8988T (cell line): Measurements from ENCODE around the gene ABHD12B.
"Not testable (repeated sequence)": the region's sequence is repeated elsewhere in the genome, so short reads cannot be mapped to it uniquely, and the experiment has no call there.

Source experiments
- DNase-seq: peaks from one replicate; pipeline ENCODE4 v3.0.0; 2011

Gene ABHD12B

DNA sequence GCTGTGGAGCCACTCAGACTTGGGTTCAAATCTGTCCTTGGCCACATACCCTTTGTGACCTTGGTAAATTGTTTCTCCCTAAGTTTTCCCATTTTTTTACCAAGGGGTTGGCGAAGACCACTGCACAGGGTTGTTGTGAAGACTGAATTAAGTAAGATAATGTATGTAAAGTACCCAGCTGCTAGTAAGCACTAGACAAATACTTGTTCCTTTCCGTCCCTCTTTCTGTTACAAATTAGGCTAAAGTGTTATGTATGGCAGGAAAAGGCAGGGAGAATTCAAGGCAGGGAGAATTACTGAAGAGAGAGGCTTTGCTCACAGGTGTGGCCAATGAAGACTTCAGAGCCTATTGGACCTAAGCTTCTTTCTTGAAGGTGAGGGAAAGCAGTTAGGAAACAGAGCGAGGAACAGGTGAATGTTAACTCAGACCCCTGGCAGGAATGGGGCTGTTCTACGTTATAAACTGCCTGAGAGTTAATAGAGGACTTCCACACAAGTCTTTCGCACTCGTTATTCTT is 25.9 kb downstream of the ABHD12B start:
- DNase-seq = no peak

GRCh38 chr14:50901361-50901760 is 29.5 kb downstream of the ABHD12B start:
- DNase-seq = no peak

- DNase-seq = no peak
Measured at GRCh38 chr14:50904719-50905118, 32.9 kb downstream of the ABHD12B start.

DNA sequence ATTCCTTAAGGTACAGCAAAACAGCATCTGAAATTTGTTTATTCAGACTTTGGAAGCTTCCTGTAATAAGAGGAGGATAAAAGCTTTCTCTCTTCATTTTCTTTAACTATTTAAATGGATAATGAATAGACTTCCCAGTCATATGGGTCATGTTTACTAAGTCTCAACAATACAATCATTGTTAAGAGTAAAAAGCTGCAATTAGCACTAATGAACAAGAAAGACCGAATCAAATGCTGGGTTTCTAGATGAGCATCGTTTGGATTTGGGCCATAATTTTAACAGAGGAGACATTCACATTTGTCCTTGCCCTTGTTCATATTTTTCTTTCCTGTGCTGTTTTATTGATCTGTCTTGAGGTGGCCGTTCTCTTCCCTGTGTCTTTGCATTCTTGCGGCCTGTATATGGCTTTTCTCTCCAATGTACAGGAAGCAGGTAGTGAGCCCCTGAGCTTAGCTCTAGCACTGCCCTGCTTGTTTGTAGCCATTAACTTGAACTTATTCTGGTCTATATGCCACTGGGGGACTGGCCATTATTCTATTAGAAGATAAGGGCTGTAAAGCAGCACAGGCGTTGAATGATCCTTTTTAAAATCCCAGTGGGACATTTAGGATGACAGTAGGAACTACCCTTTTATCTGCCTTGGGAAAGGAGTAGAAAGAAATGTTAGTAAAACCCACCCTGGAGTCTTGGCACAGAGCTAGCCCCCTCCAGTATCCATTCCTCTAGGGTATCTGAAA is 34.6 kb downstream of the ABHD12B start:
- no peak for DNase-seq

- DNase-seq = no peak
Measured at GRCh38 chr14:50910495-50911420, 38.9 kb downstream of the ABHD12B start.

DNA sequence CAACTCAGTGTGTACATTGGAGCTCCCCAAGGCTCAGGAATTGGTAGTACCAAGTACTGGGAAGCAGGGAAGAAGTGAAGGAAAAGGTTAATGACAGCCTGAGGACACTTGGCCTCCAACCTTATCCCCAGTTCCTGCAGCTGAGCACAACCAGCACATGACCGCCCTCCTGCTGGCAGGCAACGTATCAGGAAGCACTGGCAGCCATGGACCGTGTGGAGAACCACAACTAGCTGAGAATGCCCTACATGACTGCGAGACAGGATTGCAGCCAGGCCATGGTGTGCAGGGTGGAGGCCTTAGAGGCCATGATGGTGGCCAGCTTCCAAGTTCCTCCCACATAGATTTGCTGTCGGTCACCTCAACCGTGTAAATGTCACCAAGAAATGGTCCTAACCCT is 45.6 kb downstream of the ABHD12B start:
- DNase-seq = no peak

DNA sequence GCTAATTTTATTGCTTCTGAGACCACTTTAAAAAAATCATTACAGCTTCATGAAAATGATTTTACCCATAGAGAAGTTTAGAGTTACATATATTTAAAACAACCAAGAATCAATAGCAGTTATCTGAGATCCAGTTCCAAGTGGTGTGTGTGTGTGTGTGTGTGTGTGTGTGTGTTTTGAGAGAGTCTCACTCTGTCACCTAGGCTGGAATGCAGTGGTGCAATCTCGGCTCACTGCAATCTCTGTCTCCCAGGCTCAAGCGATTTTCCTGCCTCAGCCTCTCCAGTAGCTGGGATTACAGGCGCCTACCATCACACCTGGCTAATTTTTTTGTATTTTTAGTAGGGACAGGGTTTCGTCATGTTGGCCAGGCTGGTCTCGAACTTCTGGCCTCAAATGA is 47.7 kb downstream of the ABHD12B start:
- DNase-seq = not testable (repeated sequence)

GRCh38 chr14:50920482-50921230 is 48.8 kb downstream of the ABHD12B start:
- DNase-seq = no peak

DNA sequence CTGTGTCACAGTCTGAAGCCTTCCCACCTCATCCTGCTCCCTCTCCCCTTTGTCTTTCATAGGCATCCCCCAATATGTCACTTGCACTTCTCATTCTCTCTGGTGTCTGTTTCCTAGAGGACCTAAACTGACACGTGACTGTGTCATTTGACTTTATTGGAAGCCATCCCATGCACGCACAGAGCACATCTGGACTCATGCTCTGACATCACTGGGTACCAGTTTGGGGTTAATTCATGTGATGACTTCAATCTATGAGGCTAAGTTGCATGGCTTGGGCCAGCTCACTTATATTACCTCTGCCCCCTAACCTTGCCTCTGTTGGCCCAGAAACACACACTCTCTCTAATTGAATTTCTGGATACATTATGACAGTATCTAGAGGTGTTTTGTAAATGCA is 51.0 kb downstream of the ABHD12B start:
- DNase-seq = no peak

DNA sequence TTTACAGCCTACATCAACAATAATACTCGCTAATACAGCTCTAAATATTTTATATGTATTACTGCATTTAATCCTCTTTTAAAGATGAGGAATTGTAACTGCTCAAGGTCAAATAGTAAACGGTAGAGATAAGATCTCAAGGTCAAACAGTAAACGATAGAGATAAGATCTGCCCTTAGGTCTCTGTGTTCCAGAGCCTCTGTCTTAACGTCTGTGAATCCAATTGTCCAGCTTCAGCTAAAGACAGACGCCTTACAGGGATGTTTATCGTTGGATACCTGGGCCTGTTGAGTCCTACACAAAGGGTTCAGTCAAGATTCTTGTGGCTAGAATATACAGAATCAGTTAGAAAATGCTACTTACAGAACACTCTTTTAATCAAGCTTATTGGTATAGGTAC is 52.4 kb downstream of the ABHD12B start:
- no peak for DNase-seq

DNA sequence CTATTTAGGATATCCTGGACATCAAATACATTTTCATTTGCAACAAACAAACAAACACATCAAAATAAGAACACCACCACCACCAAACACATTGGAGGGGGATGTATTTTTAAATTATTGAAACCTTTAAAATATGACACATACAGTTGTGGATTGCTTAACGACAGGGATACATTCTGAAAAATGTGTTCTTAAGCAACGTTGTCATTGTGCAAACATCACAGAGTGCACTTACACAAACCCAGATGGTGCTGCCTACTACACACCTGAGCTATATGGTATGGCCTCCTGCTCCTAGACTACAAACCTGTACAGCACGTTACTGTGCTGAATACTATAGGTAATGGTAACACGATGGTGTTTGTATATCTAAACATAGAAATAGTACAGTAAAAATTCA is 53.0 kb downstream of the ABHD12B start:
- DNase-seq = no peak

DNA sequence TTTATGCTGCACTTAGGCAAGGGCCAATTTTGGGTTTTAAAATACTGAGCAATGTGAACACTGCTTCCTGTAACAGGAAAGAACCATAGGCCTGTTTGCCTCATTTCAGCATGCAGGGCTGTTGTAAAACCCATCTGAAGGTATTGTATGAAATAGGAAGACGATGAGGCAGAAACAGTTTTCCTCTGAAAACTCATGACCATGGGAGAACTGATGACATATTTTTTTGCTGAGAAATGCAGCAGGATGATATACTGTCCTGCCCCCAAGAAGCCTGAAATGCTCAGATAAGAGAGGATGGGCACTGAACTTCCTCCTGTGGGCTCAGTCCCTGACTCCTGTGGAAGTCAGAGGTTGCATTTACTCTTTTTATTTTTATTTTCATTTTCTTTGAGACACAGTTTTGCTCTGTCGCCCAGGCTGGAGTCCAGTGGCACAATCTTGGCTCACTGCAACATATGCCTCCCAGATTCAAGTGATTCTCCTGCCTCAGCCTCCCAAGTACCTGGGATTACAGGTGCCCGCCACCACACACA is 55.1 kb downstream of the ABHD12B start:
- no peak for DNase-seq

- no peak for DNase-seq
Measured at GRCh38 chr14:50928002-50928635, 56.3 kb downstream of the ABHD12B start.

- no peak for DNase-seq
Measured at GRCh38 chr14:50929506-50929905, 57.7 kb downstream of the ABHD12B start.

- no peak for DNase-seq
Measured at GRCh38 chr14:50931559-50931958, 59.7 kb downstream of the ABHD12B start.

- no peak for DNase-seq
Measured at GRCh38 chr14:50932156-50932555, 60.3 kb downstream of the ABHD12B start.

DNA sequence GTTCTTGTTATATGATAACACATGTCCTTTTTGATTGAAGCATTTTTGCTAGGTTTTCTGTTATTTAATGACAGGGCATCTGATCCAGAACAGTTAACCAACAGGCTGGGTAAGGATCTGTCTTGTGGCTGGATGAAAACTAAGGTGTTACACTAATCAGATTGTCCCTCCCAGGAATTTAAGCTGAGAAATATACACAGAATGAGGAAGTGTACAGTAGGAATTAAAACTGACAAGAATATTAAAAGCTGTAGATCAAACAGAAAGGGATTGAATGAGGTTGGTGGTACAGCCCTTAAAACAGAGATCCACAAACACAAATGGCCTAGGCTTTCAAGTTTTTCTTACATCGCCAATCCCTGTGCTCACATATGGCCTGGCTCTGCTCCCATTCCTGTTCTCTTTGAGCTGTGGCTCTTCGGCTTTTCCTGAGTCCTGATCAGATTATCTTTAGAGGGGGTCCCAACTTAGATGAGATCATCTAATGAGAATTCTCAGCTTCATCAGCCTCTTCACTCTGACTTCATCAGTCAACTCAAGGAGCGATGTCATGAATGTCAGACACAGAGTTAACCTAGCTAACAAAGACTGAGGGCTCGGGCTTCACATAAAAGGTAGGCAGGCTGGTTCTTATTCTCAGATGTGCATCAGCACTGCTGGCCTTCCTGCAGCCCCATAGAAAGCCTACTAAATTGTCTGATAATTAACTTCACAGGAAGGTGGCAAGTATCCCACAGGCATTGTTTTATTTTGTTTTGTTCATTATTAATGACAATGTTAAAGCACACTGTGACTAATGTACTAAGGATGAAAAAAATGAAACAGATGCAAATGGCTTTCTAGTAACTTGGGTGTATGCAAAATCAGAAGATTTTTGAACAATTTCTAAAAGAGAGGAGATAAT is 61.0 kb downstream of the ABHD12B start:
- no peak for DNase-seq

GRCh38 chr14:50935126-50936015 is 63.5 kb downstream of the ABHD12B start:
- no peak for DNase-seq

GRCh38 chr14:50936016-50936340 is 64.1 kb downstream of the ABHD12B start:
- DNase-seq = no peak

DNA sequence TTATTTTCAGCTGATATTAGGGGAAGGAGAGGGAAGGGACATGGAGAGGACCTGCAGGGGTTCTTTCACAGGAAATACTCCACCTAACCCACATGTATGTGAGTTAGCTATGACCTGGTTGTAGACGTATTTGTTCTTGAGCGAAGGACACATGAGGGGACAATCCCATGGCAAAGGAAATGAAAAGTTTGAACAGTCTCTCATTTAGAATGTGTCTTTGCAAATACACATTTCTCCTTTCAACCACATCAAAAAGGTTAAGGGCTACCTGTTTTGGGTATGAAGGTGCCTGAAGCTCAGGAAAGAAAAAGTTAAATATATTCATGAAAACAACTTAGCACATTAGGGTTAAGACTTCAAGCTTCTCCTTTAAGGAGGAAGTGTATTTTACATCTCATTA is 65.0 kb downstream of the ABHD12B start:
- DNase-seq = no peak
